ENCODE measurements around the gene C4orf50.

GRCh38 chr4:5996641-5997040 lies 21.6 kb downstream of the C4orf50 start:
- TF ChIP-seq EGR1 (IDR thresholded peaks at IDR 0.05; ENCODE audit: borderline replicate concordance, low read depth, low read length), result no peak
- TF ChIP-seq CTCF (IDR thresholded peaks at IDR 0.05; ENCODE audit: control extremely low read depth in 1 of 3, insufficient read depth in 1 of 3, low read depth in 1 of 3, low read length in 3 of 3), result no peak
- no peak for TF ChIP-seq JUN (IDR thresholded peaks at IDR 0.05; ENCODE audit: low read depth, low read length)
- TF ChIP-seq EP300 (IDR thresholded peaks at IDR 0.05; ENCODE audit: borderline replicate concordance in 1 of 2, low read depth in 2 of 2, low read length in 2 of 2), result no peak
- no peak for TF ChIP-seq YY1 (IDR thresholded peaks at IDR 0.05; ENCODE audit: low read depth, low read length)
- no peak for TF ChIP-seq JUND (IDR thresholded peaks at IDR 0.05; ENCODE audit: low read length)
- no peak for TF ChIP-seq EZH2 (IDR thresholded peaks at IDR 0.05; ENCODE audit: low read depth, low read length, severe bottlenecking)
- no peak for TF ChIP-seq RFX5 (IDR thresholded peaks at IDR 0.05; ENCODE audit: borderline replicate concordance, low read depth, low read length)

Data from H1 (cell line).